CD14-positive monocyte (primary cell): Measurements from ENCODE around the gene CACNA1H. TPM values are rescaled to one million over a fixed set of nuclear protein-coding genes. Genes with fewer than 3 reads are reported as not detected.
A peak's percentile ranks its signal among the peaks of the same experiment; 100 is the strongest.

Experiments used
- DNase-seq, 3 donors: peaks; one replicate each; pipeline ENCODE4 v3.0.0-alpha.2; 2011 to 2022
- H2AFZ ChIP-seq: 2 replicates; pipeline ENCODE4 v1.6.0; 2012; ENCODE audit warnings: mild to moderate bottlenecking, low read depth, low read length, inconsistent platforms; ENCODE audit not compliant: insufficient read depth, poor library complexity, severe bottlenecking
- H3K27ac ChIP-seq, 2 donors: 1 replicate in 1 of 2; 2 replicates in 1 of 2; pipeline ENCODE4 v1.5.1; 2012 to 2013; ENCODE audit warnings: low read length in 2 of 2, control low read depth in 1 of 2, inconsistent platforms in 1 of 2, low read depth in 1 of 2, mild to moderate bottlenecking in 1 of 2
- H3K27me3 ChIP-seq, 2 donors: one replicate each; pipeline versions ENCODE4 v1.6.0 to v1.6.1; 2011 to 2013; ENCODE audit warnings: low read length in 2 of 2; ENCODE audit not compliant: control insufficient read depth in 2 of 2, insufficient read depth in 2 of 2
- H3K36me3 ChIP-seq, 2 donors: replicated peaks in 1 of 2; 1 replicate in 1 of 2; 2 replicates in 1 of 2; pipeline versions ENCODE4 v1.5.1 to v1.6.1; 2012 to 2013; ENCODE audit warnings: low read length in 2 of 2, control low read depth in 1 of 2, inconsistent platforms in 1 of 2, mild to moderate bottlenecking in 1 of 2; ENCODE audit not compliant: insufficient read depth in 2 of 2, control insufficient read depth in 1 of 2
- H3K4me1 ChIP-seq, 2 donors: 1 replicate in 1 of 2; 2 replicates in 1 of 2; pipeline versions ENCODE4 v1.5.1 to v1.6.1; 2012 to 2013; ENCODE audit warnings: low read length in 2 of 2, control low read depth in 1 of 2, inconsistent platforms in 1 of 2, mild to moderate bottlenecking in 1 of 2, moderate library complexity in 1 of 2; ENCODE audit not compliant: insufficient read depth in 2 of 2, control insufficient read depth in 1 of 2
- H3K4me2 ChIP-seq: replicated peaks from 2 replicates; pipeline ENCODE3; 2012; ENCODE audit warnings: low read length, moderate library complexity, mild to moderate bottlenecking; ENCODE audit not compliant: poor library complexity, severe bottlenecking; ENCODE audit errors: extremely low read depth
- H3K4me3 ChIP-seq, 3 experiments: fragments of 200-600 bp in 1 of 3; sonication (generic) in 1 of 3; replicated peaks in 1 of 3; 1 replicate in 2 of 3; 2 replicates in 1 of 3; pipeline ENCODE4 v1.5.1; 2011 to 2013; ENCODE audit warnings: low read length in 3 of 3, mild to moderate bottlenecking in 3 of 3, control low read depth in 2 of 3, low read depth in 2 of 3, inconsistent platforms in 1 of 3, moderate library complexity in 1 of 3
- H3K79me2 ChIP-seq: 2 replicates; pipeline ENCODE4 v1.6.0; 2012; ENCODE audit warnings: mild to moderate bottlenecking, control low read depth, inconsistent platforms, low read length, moderate library complexity; ENCODE audit not compliant: insufficient read depth
- H3K9ac ChIP-seq: 2 replicates; pipeline ENCODE4 v1.6.0; 2017; ENCODE audit warnings: low read length, mild to moderate bottlenecking; ENCODE audit not compliant: insufficient read depth, poor library complexity, severe bottlenecking
- H3K9me3 ChIP-seq, 2 donors: replicated peaks in 1 of 2; 1 replicate in 1 of 2; 2 replicates in 1 of 2; pipeline versions ENCODE4 v1.5.1 to v1.6.1; 2012 to 2013; ENCODE audit warnings: low read length in 2 of 2, control low read depth in 1 of 2; ENCODE audit not compliant: control insufficient read depth in 1 of 2, insufficient read depth in 1 of 2
- H4K20me1 ChIP-seq: 2 replicates; pipeline ENCODE4 v1.6.0; 2012; ENCODE audit warnings: mild to moderate bottlenecking, low read length, control low read depth, moderate library complexity; ENCODE audit not compliant: insufficient read depth
- H3K27ac Mint-ChIP-seq, 7 donors: one replicate each; pipeline ENCODE4 v1.8.0; 2020; ENCODE audit warnings: mild to moderate bottlenecking in 7 of 7, mixed read lengths in 7 of 7, moderate library complexity in 6 of 7, inconsistent platforms in 2 of 7
- H3K27me3 Mint-ChIP-seq, 3 donors: one replicate each; pipeline ENCODE4 v1.8.0; 2021 to 2022; ENCODE audit warnings: low read depth in 3 of 3, mild to moderate bottlenecking in 3 of 3, mixed read lengths in 3 of 3, moderate library complexity in 3 of 3, inconsistent platforms in 1 of 3
- H3K36me3 Mint-ChIP-seq, 2 donors: one replicate each; pipeline ENCODE4 v1.8.0; 2020; ENCODE audit warnings: mixed read lengths in 2 of 2, inconsistent platforms in 1 of 2, mild to moderate bottlenecking in 1 of 2
- H3K4me1 Mint-ChIP-seq: one replicate; pipeline ENCODE4 v1.8.0; 2020; ENCODE audit warnings: mild to moderate bottlenecking, mixed read lengths
- H3K4me3 Mint-ChIP-seq, 2 donors: one replicate each; pipeline ENCODE4 v1.8.0; 2020; ENCODE audit warnings: mild to moderate bottlenecking in 2 of 2, mixed read lengths in 2 of 2, moderate library complexity in 1 of 2
- H3K9me3 Mint-ChIP-seq, 7 donors: one replicate each; pipeline ENCODE4 v1.8.0; 2020 to 2022; ENCODE audit warnings: mixed read lengths in 7 of 7, mild to moderate bottlenecking in 6 of 7, moderate library complexity in 6 of 7, inconsistent platforms in 2 of 7
- WGBS: methylation state at CpG from one replicate; pipeline ENCODE4 v1.1.5; 2013; ENCODE audit warnings: missing lambda C conversion rate; ENCODE audit not compliant: insufficient coverage; 5-methylcytosine and 5-hydroxymethylcytosine counted together
- intact Hi-C, 2 donors: fragments of 100-400 bp; cut with micrococcal nuclease; formaldehyde crosslinking; loops; one replicate each; pipeline versions ENCODE4 v1.15.0 to v1.15.1; 2023
- polyA plus RNA-seq, 3 donors: library from polyadenylated mRNA; depleted of rRNA in 1 of 3; unstranded in 2 of 3; stranded (reverse) in 1 of 3; fragments of 300-500 nt in 2 of 3; fragments of >200 nt in 1 of 3; fragmentation: Illumina TruSeq in 2 of 3; gene quantifications; 1 replicate in 2 of 3; 2 replicates in 1 of 3; pipeline ENCODE4 v1.2.3, GENCODE V29; 2012 to 2021
- TF ChIP-seq, protein P1 (sequence below): fragments of 200-600 bp; IDR thresholded peaks from one replicate; pipeline ENCODE4 v1.8.0; 2022; ENCODE audit warnings: antibody characterized with exemption, mild to moderate bottlenecking

CACNA1H gene
- polyA plus RNA-seq, 3 donors: not detected

DNA sequence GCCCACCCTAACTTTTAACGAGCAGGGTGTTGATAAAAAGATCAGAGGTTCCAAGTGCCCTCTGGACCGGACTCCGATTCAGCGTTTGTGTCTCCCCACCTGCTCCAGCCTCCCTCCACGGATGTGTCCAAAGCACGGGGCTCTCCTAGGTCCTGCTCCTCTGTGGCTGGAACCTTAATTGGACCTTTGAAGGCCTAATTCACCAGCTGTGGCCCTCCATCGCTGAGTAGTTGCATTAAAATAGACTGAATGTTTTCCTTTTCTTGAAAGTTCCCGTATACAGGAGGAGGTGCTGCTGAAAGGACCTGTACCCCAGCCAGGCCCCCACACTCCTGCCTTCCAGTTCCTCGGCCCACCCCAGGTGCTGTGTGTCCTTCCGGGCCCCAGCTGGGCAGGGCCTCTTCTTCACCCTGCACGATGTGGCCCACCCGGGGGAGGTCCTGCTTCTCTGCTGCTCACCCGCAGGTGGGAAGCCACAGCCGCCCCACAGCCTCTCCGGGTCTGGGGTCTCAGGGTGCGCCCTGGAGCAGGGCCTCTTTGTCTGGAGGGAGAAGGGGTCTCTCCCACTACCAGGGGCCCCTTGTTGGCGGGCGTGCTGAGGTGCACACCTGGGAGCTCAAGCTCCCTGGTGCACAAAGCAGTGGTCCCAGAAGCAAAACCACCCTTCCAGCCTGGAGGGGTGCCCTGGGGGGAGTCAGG lies 1.3 kb upstream of the CACNA1H start:
- no peaks in the 10 kb centered on the region for H3K4me1 Mint-ChIP-seq
- peaks cover 37 to 51% (median 40%) of the 10 kb centered on the region in 3 donors for H3K27me3 Mint-ChIP-seq
- 72% methylated on average over 9 of the region's 18 CpGs for WGBS
- no peaks in the 10 kb centered on the region for H4K20me1 ChIP-seq
- peak overlapping the region in 1 of 2 donors; percentile 55 for H3K4me3 Mint-ChIP-seq
- peaks cover 0 to 10% of the 10 kb centered on the region in 2 donors for H3K9me3 ChIP-seq
- no peaks in the 10 kb centered on the region for H3K4me1 ChIP-seq
- H3K27ac Mint-ChIP-seq: no peak overlapping the region
- DNase-seq: no peak
- intact Hi-C loops: no loop called here
- no peak overlapping the region for H3K9ac ChIP-seq
- H3K79me2 ChIP-seq: no peaks in the 10 kb centered on the region
- no peaks in the 10 kb centered on the region for H3K36me3 ChIP-seq
- no peak overlapping the region for H2AFZ ChIP-seq
- no peaks in the 10 kb centered on the region for H3K36me3 Mint-ChIP-seq
- no peak overlapping the region for H3K27ac ChIP-seq
- TF ChIP-seq, protein P1, sequence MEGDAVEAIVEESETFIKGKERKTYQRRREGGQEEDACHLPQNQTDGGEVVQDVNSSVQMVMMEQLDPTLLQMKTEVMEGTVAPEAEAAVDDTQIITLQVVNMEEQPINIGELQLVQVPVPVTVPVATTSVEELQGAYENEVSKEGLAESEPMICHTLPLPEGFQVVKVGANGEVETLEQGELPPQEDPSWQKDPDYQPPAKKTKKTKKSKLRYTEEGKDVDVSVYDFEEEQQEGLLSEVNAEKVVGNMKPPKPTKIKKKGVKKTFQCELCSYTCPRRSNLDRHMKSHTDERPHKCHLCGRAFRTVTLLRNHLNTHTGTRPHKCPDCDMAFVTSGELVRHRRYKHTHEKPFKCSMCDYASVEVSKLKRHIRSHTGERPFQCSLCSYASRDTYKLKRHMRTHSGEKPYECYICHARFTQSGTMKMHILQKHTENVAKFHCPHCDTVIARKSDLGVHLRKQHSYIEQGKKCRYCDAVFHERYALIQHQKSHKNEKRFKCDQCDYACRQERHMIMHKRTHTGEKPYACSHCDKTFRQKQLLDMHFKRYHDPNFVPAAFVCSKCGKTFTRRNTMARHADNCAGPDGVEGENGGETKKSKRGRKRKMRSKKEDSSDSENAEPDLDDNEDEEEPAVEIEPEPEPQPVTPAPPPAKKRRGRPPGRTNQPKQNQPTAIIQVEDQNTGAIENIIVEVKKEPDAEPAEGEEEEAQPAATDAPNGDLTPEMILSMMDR: no peak
- H3K27me3 ChIP-seq: peaks cover 7 to 26% of the 10 kb centered on the region in 2 donors
- H3K4me3 ChIP-seq: no peak overlapping the region
- H3K4me2 ChIP-seq: no peak overlapping the region
- H3K9me3 Mint-ChIP-seq: peaks cover 0 to 23% (median 10%) of the 10 kb centered on the region in 7 donors

DNA sequence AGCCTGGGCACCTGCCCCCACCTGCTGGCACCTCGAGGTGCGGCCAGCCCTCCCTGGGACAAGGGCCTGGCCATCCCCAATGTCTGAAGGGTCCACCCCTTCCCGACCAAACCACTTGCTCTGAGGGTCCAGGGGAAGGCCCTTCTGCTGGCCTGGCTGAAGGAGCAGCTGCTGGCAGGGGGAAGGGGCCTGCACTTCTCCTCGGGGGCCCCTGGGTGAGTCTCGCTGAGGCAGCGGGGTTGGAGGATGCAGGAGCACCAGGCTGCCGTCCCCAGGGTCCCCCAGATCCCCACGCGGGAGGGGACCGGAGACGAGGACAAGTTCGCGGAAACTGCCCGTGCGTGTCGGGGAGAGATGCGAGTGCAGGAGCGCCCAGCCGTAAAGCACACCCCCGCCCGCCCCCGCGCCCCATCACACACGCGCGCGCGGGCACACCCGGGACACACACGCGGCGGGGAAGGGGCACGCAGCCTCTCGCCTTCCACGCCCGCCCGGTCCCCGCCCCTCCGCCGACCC lies 725 bp upstream of the CACNA1H start:
- peaks cover 0 to 6% of the 10 kb centered on the region in 2 donors for H3K9me3 ChIP-seq
- no peaks in the 10 kb centered on the region for H3K4me1 Mint-ChIP-seq
- H2AFZ ChIP-seq: no peak overlapping the region
- 4% methylated on average over 18 of the region's 40 CpGs for WGBS
- H3K27ac Mint-ChIP-seq: no peak overlapping the region
- H3K9ac ChIP-seq: no peak overlapping the region
- TF ChIP-seq, protein P1: no peak
- no peaks in the 10 kb centered on the region for H3K36me3 Mint-ChIP-seq
- peaks cover 0 to 17% (median 5%) of the 10 kb centered on the region in 7 donors for H3K9me3 Mint-ChIP-seq
- peak overlapping the region; percentile 34 to 81 for H3K4me3 Mint-ChIP-seq
- H3K27me3 ChIP-seq: peaks cover 7 to 26% of the 10 kb centered on the region in 2 donors
- no peak for DNase-seq
- H3K4me2 ChIP-seq: no peak overlapping the region
- no peaks in the 10 kb centered on the region for H3K36me3 ChIP-seq
- no peaks in the 10 kb centered on the region for H4K20me1 ChIP-seq
- H3K4me1 ChIP-seq: no peaks in the 10 kb centered on the region
- no peak overlapping the region for H3K27ac ChIP-seq
- H3K4me3 ChIP-seq: no peak overlapping the region
- intact Hi-C loops: no loop called here
- no peaks in the 10 kb centered on the region for H3K79me2 ChIP-seq
- peaks cover 34 to 55% (median 40%) of the 10 kb centered on the region in 3 donors for H3K27me3 Mint-ChIP-seq
